OCI-LY7 (cell line): ENCODE results near the gene CUBN. TPM values are rescaled to one million over a fixed set of nuclear protein-coding genes. Genes with fewer than 3 reads are reported as not detected.

ENCODE experiments used
- BruUV-seq: library from RNA; stranded (reverse); fragments of 400-500 nt; replicated peaks from 2 replicates; lab custom pipeline; 2021; lab: Mats Ljungman, UMichigan
- CTCF ChIA-PET: fragments of 300-600 bp; sonication (Branson Sonifier 250); formaldehyde crosslinking; loops from one replicate; lab custom pipeline; 2022; ENCODE audit warnings: antibody characterized with exemption; ENCODE audit not compliant: unreplicated experiment; lab: Charles Lee
- POLR2A ChIA-PET: fragments of 300-600 bp; sonication (Branson Sonifier 250); formaldehyde crosslinking; loops from one replicate; lab custom pipeline; 2022; ENCODE audit warnings: antibody characterized with exemption; lab: Charles Lee
- DNase-seq: peaks from one replicate; pipeline ENCODE4 v3.0.0-alpha.2; 2015; ENCODE audit warnings: low spot score
- H2AFZ ChIP-seq: fragments of 200-600 bp; sonication (generic), shearing (Covaris generic); 2 replicates; pipeline ENCODE4 v1.6.1; 2014; ENCODE audit warnings: mild to moderate bottlenecking, antibody characterized with exemption, low read length, moderate library complexity
- H3K27ac ChIP-seq: fragments of 200-600 bp; sonication (generic); 2 replicates; pipeline ENCODE4 v1.5.1; 2014; ENCODE audit warnings: mixed run types, low read depth, mild to moderate bottlenecking, moderate library complexity, low read length, inconsistent platforms; ENCODE audit not compliant: poor library complexity, severe bottlenecking
- H3K36me3 ChIP-seq: fragments of 200-600 bp; sonication (generic); 2 replicates; pipeline ENCODE4 v1.6.1; 2014; ENCODE audit warnings: mild to moderate bottlenecking, antibody characterized with exemption, low read length, moderate library complexity, mixed read lengths; ENCODE audit not compliant: insufficient read depth
- H3K4me1 ChIP-seq: fragments of 200-600 bp; sonication (generic); 2 replicates; pipeline ENCODE4 v1.5.1; 2014; ENCODE audit warnings: mild to moderate bottlenecking, low read length; ENCODE audit not compliant: insufficient read depth, poor library complexity, severe bottlenecking
- H3K4me2 ChIP-seq: fragments of 200-600 bp; sonication (generic); 2 replicates; pipeline ENCODE4 v1.6.1; 2014; ENCODE audit warnings: mild to moderate bottlenecking, low read length
- H3K4me3 ChIP-seq: fragments of 200-600 bp; sonication (generic); 2 replicates; pipeline ENCODE4 v1.5.1; 2014; ENCODE audit warnings: mild to moderate bottlenecking, low read depth, low read length; ENCODE audit not compliant: poor library complexity, severe bottlenecking
- H3K79me2 ChIP-seq: fragments of 200-600 bp; sonication (generic); 2 replicates; pipeline ENCODE4 v1.6.1; 2016; ENCODE audit warnings: low read depth, mild to moderate bottlenecking, low read length, moderate library complexity, mixed read lengths; ENCODE audit not compliant: insufficient read depth
- H3K9me2 ChIP-seq: fragments of 200-600 bp; sonication (generic); 2 replicates; pipeline ENCODE4 v1.6.1; 2016; ENCODE audit warnings: mild to moderate bottlenecking, low read length, mixed read lengths; ENCODE audit not compliant: insufficient read depth
- H3K9me3 ChIP-seq: fragments of 200-600 bp; sonication (generic); 2 replicates; pipeline ENCODE4 v1.6.1; 2014; ENCODE audit warnings: mild to moderate bottlenecking, mixed run types, low read length, mixed read lengths
- H4K20me1 ChIP-seq: fragments of 200-600 bp; sonication (generic); 2 replicates; pipeline ENCODE4 v1.6.1; 2014; ENCODE audit warnings: mild to moderate bottlenecking, antibody characterized with exemption, low read length, moderate library complexity, mixed read lengths; ENCODE audit not compliant: insufficient read depth
- CTCF ChIP-seq: fragments of 200-600 bp; sonication (generic); conservative IDR thresholded peaks from 2 replicates; pipeline ENCODE4 v1.5.1; 2014; ENCODE audit warnings: mild to moderate bottlenecking, antibody characterized with exemption, low read length, moderate library complexity, mixed read lengths
- EZH2phosphoT487 ChIP-seq: fragments of 200-600 bp; sonication (generic); IDR thresholded peaks from 2 replicates; pipeline ENCODE4 v1.6.1; 2018; ENCODE audit warnings: low read depth, borderline replicate concordance, mild to moderate bottlenecking, mixed run types, antibody characterized with exemption, low read length, moderate library complexity, mixed read lengths
- intact Hi-C: fragments of 100-400 bp; cut with micrococcal nuclease; formaldehyde crosslinking; loops from one replicate; pipeline ENCODE4 v1.10.0; 2022; ENCODE audit not compliant: unreplicated experiment
- total RNA-seq, 2 experiments: library from RNA; depleted of rRNA in 1 of 2; stranded (reverse); fragments of >200 nt in 1 of 2; shearing (Covaris generic) in 1 of 2; gene quantifications; 2 replicates each; pipeline ENCODE4 v1.2.3, GENCODE V29; 2014 to 2022

CUBN gene
- total RNA-seq, 2 experiments from 2014 or later = 0.13 to 0.25 TPM

- H3K27ac ChIP-seq = no peak overlapping the region
- no peak overlapping the region for H3K4me3 ChIP-seq
- no peaks in the 10 kb centered on the region for H3K9me3 ChIP-seq
- H3K4me2 ChIP-seq = no peak overlapping the region
- BruUV-seq = no TSS peak
- H3K9me2 ChIP-seq = no peaks in the 10 kb centered on the region
- TF ChIP-seq EZH2phosphoT487 (no peak), CTCF (no peak)
- ChIA-PET POLR2A (no interaction called here), CTCF (no interaction called here)
- no peaks in the 10 kb centered on the region for H4K20me1 ChIP-seq
- no peak overlapping the region for H2AFZ ChIP-seq
- H3K79me2 ChIP-seq = no peaks in the 10 kb centered on the region
- no peaks in the 10 kb centered on the region for H3K36me3 ChIP-seq
- no peak for DNase-seq
- intact Hi-C loops = no loop called here
- H3K4me1 ChIP-seq = no peaks in the 10 kb centered on the region
Measured at GRCh38 chr10:17113889-17114540, 15.6 kb downstream of the CUBN start.

GRCh38 chr10:17113346-17113745, 16.3 kb downstream of the CUBN start:
- no peak overlapping the region for H2AFZ ChIP-seq
- ChIA-PET POLR2A (interaction anchor here (0.5 kb wide), 1 partner anchor 326 kb away, joined by 5 read pairs; no protein-coding TSS in a partner anchor), CTCF (no interaction called here)
- no peaks in the 10 kb centered on the region for H3K9me2 ChIP-seq
- no peak for DNase-seq
- no peak overlapping the region for H3K27ac ChIP-seq
- no peak overlapping the region for H3K4me2 ChIP-seq
- no peaks in the 10 kb centered on the region for H3K79me2 ChIP-seq
- H4K20me1 ChIP-seq = no peaks in the 10 kb centered on the region
- H3K9me3 ChIP-seq = no peaks in the 10 kb centered on the region
- TF ChIP-seq CTCF (no peak), EZH2phosphoT487 (no peak)
- H3K4me3 ChIP-seq = no peak overlapping the region
- intact Hi-C loops = no loop called here
- no peaks in the 10 kb centered on the region for H3K4me1 ChIP-seq
- no TSS peak for BruUV-seq
- no peaks in the 10 kb centered on the region for H3K36me3 ChIP-seq

DNA sequence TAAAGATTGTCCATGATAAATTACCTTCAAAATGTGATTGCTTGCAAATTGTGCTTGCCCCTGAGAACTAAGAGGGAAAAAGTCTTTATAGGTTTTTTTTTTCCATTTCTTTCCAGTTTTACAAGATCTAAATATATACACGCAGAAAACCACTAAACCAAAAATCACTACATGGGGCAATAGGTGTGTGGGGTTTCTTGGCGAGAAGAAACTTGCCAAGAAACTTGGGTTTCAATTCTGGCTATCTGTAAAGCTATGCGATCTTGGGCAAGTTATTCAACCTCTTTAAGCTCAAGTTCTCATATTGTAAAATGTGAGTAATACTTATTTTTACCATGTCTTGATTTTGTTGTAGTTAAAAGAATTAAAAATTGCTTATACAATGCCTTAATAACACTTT, 17.0 kb downstream of the CUBN start:
- intact Hi-C loops = no loop called here
- H3K36me3 ChIP-seq = no peaks in the 10 kb centered on the region
- no peak overlapping the region for H3K4me3 ChIP-seq
- CTCF ChIA-PET = no interaction called here
- H4K20me1 ChIP-seq = no peaks in the 10 kb centered on the region
- no peak for DNase-seq
- POLR2A ChIA-PET = interaction anchor here (0.5 kb wide), 1 partner anchor 327 kb away, joined by 5 read pairs; no protein-coding TSS in a partner anchor
- BruUV-seq = no TSS peak
- no peaks in the 10 kb centered on the region for H3K4me1 ChIP-seq
- H3K27ac ChIP-seq = no peak overlapping the region
- no peaks in the 10 kb centered on the region for H3K9me2 ChIP-seq
- TF ChIP-seq EZH2phosphoT487 = no peak
- H3K79me2 ChIP-seq = no peaks in the 10 kb centered on the region
- no peak overlapping the region for H2AFZ ChIP-seq
- H3K9me3 ChIP-seq = no peaks in the 10 kb centered on the region
- H3K4me2 ChIP-seq = no peak overlapping the region
